Heart right ventricle (tissue), 16 donors: ENCODE measurements around the gene DDA1. TPM values are rescaled to one million over a fixed set of nuclear protein-coding genes. Genes with fewer than 3 reads are reported as not detected.

ENCODE experiments used
- ATAC-seq, 8 donors: fragments of 200-7000 bp; cut with Tn5 transposase; one replicate each; pipeline ENCODE4 v1.9.1; 2020; ENCODE audit warnings: mild to moderate bottlenecking in 8 of 8, moderate library complexity in 8 of 8, moderate number of reproducible peaks in 1 of 8
- DNase-seq, 2 donors: peaks; one replicate each; pipeline ENCODE4 v3.0.0-alpha.2; 2020
- H3K27ac ChIP-seq, 10 donors: fragments of 200-600 bp; sonication (generic) in 2 of 10; one replicate each; pipeline versions ENCODE4 v1.5.0 to v1.8.0; 2020 to 2022; ENCODE audit warnings: mild to moderate bottlenecking in 3 of 10
- H3K27me3 ChIP-seq, 7 donors: fragments of 200-600 bp; one replicate each; pipeline ENCODE4 v1.8.0; 2021 to 2022; ENCODE audit warnings: mild to moderate bottlenecking in 2 of 7
- H3K36me3 ChIP-seq, 9 donors: fragments of 200-600 bp; sonication (generic) in 1 of 9; one replicate each; pipeline versions ENCODE4 v1.5.0 to v1.8.0; 2020 to 2022; ENCODE audit warnings: mild to moderate bottlenecking in 2 of 9
- H3K4me1 ChIP-seq, 9 donors: fragments of 200-600 bp; sonication (generic) in 1 of 9; one replicate each; pipeline versions ENCODE4 v1.5.0 to v1.8.0; 2020 to 2022; ENCODE audit warnings: mild to moderate bottlenecking in 4 of 9
- H3K4me3 ChIP-seq, 10 donors: fragments of 200-600 bp; sonication (generic) in 2 of 10; one replicate each; pipeline versions ENCODE4 v1.5.0 to v1.8.0; 2020 to 2022; ENCODE audit warnings: mild to moderate bottlenecking in 7 of 10, moderate library complexity in 2 of 10
- H3K9me3 ChIP-seq, 11 donors: fragments of 200-600 bp in 10 of 11; sonication (generic) in 2 of 11; one replicate each; pipeline versions ENCODE4 v1.5.0 to v1.8.0; 2013 to 2022; ENCODE audit warnings: mild to moderate bottlenecking in 2 of 11, control low read depth in 1 of 11, moderate library complexity in 1 of 11
- WGBS, 2 donors: extraction: QIAGEN DNeasy Blood & Tissue Kit; methylation state at CpG; one replicate each; pipeline ENCODE4 v1.1.7; 2013; ENCODE audit warnings: inconsistent platforms in 1 of 2; 5-methylcytosine and 5-hydroxymethylcytosine counted together
- intact Hi-C, 10 donors: fragments of 100-400 bp; cut with DNase I; formaldehyde crosslinking; loops; one replicate each; pipeline versions ENCODE4 v1.11.1 to v1.14.2; 2022
- polyA plus RNA-seq, 2 donors: library from polyadenylated mRNA; stranded (reverse); fragments of 200-250 nt; gene quantifications; one replicate each; pipeline ENCODE4 v1.2.3, GENCODE V29; 2013
- total RNA-seq, 10 donors: library from RNA; stranded (reverse); fragmentation: NEBNext Ultra II Directional in 3 of 10; extraction: Animal tissue kit (Norgen Biotek cat#: 25700) in 3 of 10; gene quantifications; one replicate each; pipeline versions ENCODE4 v1.2.1 to v1.2.4, GENCODE V29; 2021 to 2023
- TF ChIP-seq, protein P1 (sequence below), 9 donors: fragments of 200-600 bp; sonication (generic) in 2 of 9; IDR thresholded peaks; one replicate each; pipeline versions ENCODE4 v1.5.0 to v1.8.0; 2021 to 2022; ENCODE audit warnings: antibody characterized with exemption in 9 of 9, mild to moderate bottlenecking in 5 of 9, moderate library complexity in 1 of 9
- donor health status: Arrhythmogenic right ventricular cardiomyopathy.
- donor health status: ischemic (EF 13 %, LVEDD 7.1; RV severe dilation, severe dysfunction).
- donor health status: healthy with polysubstance abuse.
- donor health status: DM: no; HTN: yes; CAD: no.
- donor health status: DM: no; HTN: no; CAD: no.
- donor health status: ischemic (EF 25% LVEDD 6.9; RV normal size, moderate dysfunction).
- donor health status: ischemic (EF 25% LVEDD 5.7; RV mildly dilated, moderate dysfunction).
- donor health status: healthy.
- donor health status: DM: yes; HTN: yes; CAD: no.
- donor health status: Ischemic cardiomyopathy.
- donor health status: ischemic (EF 35%, LVEDD 5.7; RV mildly dilated, moderate dysfunction).
- donor health status: nonischemic (EF 11% LVEDD 7.7; RV severe dilation, severe dysfunction).
- donor health status: DM: yes; HTN: yes; CAD: no.
- donor health status: PGD.
- donor health status: ischemic (EF 29% LVEDD 5.4; RV normal size, mild dysfunction).
- donor health status: nonischemic (EF 23%, LVEDD 6.1; RV moderate dilation, normal function).

DDA1 gene
- total and polyA plus RNA-seq, 12 donors = 20.4 to 85.7 (median 34.7) TPM

DNA sequence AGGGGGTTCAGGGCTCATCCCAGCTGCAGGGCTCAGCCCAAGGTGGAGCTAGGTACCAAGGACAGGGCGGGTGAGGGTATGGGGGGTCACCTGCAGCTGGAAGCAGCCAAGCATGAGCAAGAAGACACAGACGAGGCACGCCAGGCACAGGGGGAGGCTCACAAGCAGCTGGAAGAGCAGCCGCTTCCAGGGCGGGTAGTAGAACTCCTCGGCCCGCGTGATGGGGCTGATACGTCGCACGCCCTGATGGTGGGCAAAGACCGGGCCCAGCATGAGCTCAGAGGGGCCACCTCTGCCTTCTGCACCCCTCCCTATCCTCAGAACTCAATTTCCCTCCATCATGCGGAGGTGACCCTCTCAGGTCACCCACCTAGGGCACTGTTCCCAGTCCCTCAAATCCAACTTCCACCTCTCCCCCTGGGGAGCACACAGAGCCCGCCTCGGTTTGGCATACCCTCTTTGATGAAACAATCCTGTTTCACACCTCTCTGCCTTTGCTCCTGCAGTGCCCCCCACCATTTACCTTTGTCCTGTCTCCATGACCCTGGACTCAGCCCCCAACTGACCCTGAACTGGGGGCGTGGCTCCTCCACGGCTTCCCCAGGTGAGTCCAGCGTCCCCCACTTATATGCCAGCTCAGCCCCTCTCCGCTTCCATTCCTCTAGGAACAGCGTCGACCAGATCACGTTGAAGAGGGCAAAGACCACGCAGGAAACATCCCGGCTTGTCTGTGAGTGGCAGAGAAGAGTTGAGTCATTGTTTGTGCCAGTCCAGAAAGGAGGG lies 21.1 kb downstream of the DDA1 start:
- Histone ChIP-seq H3K9me3 (no peaks in the 10 kb centered on the region), H3K27me3 (peaks cover 0 to 28% (median 0%) of the 10 kb centered on the region in 7 donors), H3K4me3 (no peak overlapping the region), H3K27ac (no peak overlapping the region), H3K4me1 (peaks cover 4 to 35% (median 15%) of the 10 kb centered on the region in 9 donors), H3K36me3 (peaks cover 0 to 26% (median 0%) of the 10 kb centered on the region in 9 donors)
- ATAC-seq = no peak
- TF ChIP-seq, protein P1, sequence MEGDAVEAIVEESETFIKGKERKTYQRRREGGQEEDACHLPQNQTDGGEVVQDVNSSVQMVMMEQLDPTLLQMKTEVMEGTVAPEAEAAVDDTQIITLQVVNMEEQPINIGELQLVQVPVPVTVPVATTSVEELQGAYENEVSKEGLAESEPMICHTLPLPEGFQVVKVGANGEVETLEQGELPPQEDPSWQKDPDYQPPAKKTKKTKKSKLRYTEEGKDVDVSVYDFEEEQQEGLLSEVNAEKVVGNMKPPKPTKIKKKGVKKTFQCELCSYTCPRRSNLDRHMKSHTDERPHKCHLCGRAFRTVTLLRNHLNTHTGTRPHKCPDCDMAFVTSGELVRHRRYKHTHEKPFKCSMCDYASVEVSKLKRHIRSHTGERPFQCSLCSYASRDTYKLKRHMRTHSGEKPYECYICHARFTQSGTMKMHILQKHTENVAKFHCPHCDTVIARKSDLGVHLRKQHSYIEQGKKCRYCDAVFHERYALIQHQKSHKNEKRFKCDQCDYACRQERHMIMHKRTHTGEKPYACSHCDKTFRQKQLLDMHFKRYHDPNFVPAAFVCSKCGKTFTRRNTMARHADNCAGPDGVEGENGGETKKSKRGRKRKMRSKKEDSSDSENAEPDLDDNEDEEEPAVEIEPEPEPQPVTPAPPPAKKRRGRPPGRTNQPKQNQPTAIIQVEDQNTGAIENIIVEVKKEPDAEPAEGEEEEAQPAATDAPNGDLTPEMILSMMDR (IDR thresholded peaks at IDR 0.05) = no peak
- WGBS, 2 donors = 93 to 96% methylated on average over 24 of the region's 24 CpGs
- intact Hi-C loops = no loop called here
- DNase-seq = no peak

DNA sequence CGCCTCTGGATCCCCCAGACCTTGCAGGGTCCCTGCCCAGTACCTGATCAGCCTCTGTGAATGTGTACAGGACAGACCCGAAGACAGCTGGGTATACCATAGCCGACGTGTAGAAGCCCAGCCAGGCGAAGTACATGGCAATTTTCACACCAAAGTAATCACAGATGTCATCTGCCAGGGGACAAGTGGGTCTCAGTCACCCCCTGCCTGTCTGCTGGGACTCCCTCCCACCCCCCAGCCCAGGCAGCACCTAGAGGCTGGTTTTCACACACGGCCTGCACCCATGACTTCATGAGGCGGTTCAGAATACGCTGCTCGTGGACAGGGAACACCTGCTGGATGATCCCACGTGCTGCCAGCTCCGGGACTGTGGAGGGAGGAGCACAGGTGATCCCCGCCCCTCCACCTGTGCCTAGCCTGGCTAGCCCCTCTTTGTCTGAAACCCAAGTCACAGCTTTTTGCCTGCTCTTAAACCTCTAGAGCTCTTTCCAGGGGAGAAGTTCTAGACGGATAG lies 21.7 kb downstream of the DDA1 start:
- intact Hi-C loops = no loop called here
- ATAC-seq (no peak), DNase-seq (no peak)
- no peak overlapping the region for H3K4me3 ChIP-seq
- no peak overlapping the region for H3K27ac ChIP-seq
- TF ChIP-seq, protein P1 (IDR thresholded peaks at IDR 0.05) = no peak
- no peaks in the 10 kb centered on the region for H3K9me3 ChIP-seq
- H3K36me3 ChIP-seq = peaks cover 0 to 21% (median 0%) of the 10 kb centered on the region in 9 donors
- H3K27me3 ChIP-seq = peaks cover 0 to 28% (median 0%) of the 10 kb centered on the region in 7 donors
- WGBS, 2 donors = 89 to 90% methylated on average over 13 of the region's 13 CpGs
- H3K4me1 ChIP-seq = peaks cover 4 to 42% (median 22%) of the 10 kb centered on the region in 9 donors

DNA sequence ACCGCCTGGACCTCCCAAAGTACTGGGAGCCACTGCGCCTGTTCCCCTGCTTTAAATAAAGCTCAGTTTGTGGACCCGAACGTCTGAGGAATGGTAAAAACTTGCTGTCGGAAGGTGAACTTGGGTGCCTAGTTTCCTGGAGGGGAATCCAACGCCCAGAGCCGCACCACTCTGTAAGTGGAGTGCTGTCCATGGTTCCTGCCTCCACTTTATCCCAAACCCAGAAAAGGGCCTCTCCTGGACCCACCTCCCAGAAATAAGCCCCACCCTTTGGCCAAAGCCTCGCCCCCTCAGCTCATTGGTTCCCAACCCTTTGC lies 23.0 kb downstream of the DDA1 start:
- ATAC-seq (no peak), DNase-seq (no peak)
- Histone ChIP-seq H3K27ac (no peak overlapping the region), H3K9me3 (no peaks in the 10 kb centered on the region), H3K4me1 (peaks cover 4 to 48% (median 25%) of the 10 kb centered on the region in 9 donors), H3K27me3 (peaks cover 0 to 28% (median 0%) of the 10 kb centered on the region in 7 donors), H3K36me3 (peaks cover 0 to 12% (median 0%) of the 10 kb centered on the region in 9 donors), H3K4me3 (no peak overlapping the region)
- 90 to 93% methylated on average over 8 of the region's 8 CpGs for WGBS, 2 donors
- intact Hi-C loops = no loop called here
- TF ChIP-seq, protein P1 (IDR thresholded peaks at IDR 0.05) = no peak

DNA sequence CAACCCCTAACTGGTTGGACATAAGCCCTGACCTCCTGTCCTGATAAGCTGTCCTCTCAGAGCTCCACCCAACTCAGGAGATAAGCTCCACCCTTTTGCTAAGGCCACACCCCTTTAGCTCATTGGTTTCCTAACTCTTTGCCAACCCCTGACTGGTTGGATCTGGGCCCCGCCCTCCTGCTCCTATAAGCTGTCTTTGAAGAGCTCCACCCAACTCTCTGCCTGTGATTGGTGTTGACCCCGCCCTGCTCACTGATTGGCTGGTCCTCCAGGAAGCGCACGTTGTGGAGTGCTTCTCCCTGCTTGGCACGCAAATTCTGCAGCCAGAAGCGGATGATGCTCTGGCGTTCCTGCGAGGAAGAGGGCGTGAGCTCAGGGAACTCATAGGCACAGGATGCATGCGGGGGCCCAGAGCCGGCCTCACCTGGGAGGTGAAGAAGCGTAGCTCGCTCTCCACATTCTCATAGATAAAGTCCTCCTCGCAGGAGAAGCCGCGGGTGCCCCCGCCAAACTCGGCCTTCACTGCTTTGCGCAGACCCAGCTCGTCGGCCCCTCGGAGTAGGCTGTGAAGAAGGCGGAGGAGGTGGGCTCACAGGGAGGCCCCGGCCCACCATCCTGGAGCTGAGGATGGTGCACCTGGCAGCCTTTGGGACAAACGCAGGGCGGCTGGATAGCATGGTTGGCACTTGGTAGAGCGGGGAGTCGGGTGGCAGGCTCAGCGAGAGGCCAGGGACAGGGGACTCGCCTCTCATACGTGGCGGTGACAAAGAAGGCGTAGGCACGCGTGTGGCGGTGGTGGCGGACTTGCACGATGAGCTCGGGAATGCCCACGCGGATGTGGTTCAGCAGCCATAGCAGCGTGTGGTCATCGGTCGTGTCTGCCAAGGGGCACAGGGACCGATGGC lies 23.6 kb downstream of the DDA1 start:
- DNase-seq (no peak), ATAC-seq (no peak)
- Histone ChIP-seq H3K4me1 (peaks cover 5 to 52% (median 28%) of the 10 kb centered on the region in 9 donors), H3K4me3 (no peak overlapping the region), H3K9me3 (no peaks in the 10 kb centered on the region), H3K36me3 (peaks cover 0 to 7% (median 0%) of the 10 kb centered on the region in 9 donors), H3K27ac (no peak overlapping the region), H3K27me3 (peaks cover 0 to 28% (median 0%) of the 10 kb centered on the region in 7 donors)
- intact Hi-C loops = no loop called here
- WGBS, 2 donors = 96% methylated on average over 45 of the region's 45 CpGs
- TF ChIP-seq, protein P1 (IDR thresholded peaks at IDR 0.05) = no peak
